Stimulated activated naive CD4-positive, alpha-beta T cell (primary cell): Measurements from ENCODE around the gene JAZF1.

Experiments used
- DNase-seq, 6 experiments: peaks; one replicate each; lab custom pipeline; 2025; lab: John Stamatoyannopoulos, UW

Gene JAZF1

DNA sequence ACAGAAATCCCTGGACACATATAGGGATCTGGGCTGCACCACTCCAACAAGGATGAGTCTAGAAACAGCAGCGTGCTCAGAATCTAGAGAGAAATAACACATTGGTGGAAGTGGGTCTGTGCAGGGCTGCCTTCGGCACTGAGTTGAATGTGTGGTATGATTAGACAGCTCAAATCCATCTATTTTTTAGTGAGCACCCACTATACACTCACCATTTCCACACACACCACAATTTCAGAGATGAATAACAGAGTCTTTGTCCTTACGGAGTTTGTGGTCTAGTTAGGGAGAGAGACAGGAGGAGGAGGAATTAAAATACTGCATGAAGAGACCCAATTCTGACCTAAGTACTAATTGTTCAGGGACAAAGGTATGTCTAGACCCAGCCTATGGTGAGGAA is 44.2 kb downstream of the JAZF1 start:
- no peak for DNase-seq

DNA sequence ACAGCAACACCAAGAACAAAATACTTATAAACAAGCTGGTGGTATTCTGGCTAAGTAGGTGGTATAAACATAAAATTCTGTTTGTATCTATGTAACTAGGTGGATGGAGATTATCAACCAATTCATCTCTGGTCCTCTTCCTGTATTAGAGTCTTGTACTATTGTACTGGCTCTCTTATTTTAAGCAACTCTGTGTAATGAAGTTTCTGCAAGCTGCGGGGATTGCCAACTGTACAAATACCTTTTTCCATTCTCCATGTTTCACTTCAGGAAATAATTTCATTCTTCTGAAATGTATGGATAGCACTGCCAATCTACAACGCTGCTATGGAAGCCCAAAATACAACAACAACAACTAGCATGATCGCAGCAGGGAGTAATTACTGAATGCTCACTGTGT is 44.8 kb downstream of the JAZF1 start:
- DNase-seq: no peak

DNA sequence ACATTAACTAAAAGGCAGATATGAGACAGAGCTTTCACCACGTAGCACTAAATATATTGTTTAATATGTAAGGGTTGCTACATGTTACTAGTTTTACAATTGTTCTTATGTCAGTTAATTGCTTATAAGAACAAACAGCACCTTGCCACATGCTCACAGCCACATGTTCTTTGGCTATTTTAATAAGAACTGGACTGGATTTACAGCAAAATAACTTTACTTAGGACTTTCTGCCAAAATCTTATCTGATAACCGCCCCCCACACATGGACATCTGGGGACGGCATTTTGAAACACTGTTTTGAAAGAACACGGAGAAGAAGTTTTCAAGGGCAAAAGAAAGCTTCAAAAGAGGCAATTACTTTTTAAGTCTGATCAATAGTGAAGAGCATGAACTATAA is 45.3 kb downstream of the JAZF1 start:
- no peak for DNase-seq

DNA sequence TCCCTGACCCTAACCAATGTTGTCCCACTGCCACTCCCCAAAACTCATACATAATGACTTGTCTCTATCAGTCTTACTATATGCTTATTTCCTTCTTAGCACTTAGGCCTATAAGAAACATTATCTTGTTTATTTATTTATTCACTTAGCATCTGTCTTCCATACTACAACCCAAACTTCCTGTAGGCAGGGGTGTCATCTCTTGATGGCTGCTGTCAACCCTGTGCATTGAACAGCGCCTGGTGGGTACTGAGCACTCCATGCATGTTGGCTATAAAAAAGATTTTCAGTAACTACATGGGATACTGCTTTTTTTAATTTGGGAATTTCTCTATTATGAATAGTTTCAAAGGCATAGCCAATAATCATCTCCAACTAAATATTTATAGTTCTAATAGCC is 46.7 kb downstream of the JAZF1 start:
- no peak for DNase-seq

DNA sequence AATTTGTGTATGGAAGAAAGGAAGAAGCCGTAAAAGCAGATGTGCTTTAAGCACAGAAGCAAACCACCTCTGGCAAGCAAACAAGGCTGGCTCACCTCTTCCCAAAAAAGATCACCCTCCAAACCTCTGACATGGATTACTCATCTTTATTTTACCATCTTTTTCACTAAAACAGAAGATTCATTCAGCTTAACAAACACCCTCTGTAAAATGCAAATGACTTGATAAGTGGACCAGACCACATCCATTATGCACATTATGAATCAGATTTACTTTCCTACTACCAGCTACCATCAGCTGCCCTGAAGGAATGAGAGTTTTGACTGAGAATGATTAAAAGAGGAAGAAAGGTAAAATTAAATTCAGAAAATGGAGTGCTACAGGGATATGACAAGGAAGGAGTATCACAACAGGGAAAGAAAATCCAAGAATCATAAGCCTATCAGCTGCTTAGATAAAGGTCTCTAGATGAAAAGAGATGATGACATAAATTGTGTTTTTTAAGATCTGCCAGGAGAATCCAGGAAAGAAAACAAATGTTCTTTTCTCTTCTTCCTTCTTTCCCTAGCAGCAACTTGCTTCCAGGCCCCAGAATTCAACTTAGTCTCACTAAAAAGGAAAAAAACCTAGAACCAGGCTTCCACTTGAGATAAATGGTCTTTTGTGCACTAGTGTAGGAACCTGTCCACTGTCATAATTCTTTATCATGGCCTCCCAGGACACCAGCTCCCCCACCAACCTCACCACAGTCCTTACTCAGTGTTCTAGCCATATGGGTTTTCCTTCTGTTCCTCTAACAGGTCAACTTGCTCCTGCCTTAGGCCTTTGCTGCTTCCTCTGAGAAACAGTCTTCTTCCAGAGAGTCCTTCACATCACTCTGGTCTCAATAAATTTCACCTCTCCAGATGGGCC is 47.4 kb downstream of the JAZF1 start:
- no peak for DNase-seq

DNA sequence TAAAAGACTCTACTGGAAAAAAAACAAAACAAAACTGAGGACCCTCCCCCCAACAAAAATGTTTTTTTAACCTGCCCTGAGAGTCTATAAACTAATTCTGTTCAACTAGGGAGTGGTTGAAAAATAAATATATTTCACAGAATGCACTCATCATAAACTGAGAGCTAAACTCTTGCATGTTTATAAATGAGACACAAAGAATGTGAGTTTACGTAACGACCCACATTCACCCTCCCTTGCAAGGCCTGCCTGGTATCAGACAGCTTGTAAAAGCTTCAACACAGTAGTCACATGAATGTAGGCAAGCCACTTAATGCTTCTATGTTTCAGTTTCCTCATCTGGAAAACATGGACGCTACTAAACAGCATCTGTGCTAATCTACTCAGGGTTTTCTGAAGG is 50.3 kb downstream of the JAZF1 start:
- DNase-seq: no peak

DNA sequence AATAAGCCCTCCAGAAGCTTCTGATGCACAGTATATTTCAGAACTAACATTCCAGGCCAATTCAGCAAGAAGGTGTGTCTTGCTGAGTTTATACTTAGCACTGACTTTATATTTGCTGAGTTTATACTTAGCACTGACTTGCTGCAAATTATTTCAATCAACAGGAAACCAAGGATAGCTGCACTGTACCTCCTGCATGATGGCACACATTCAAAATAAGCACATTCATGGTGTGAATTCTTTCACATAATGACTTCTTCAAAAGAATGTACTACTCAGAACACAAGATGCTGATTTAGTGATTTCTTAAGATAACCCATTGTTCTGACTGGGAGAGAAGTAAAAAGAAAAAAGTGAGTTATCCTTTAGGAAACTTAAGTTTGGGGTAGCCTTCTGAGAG is 52.0 kb downstream of the JAZF1 start:
- no peak for DNase-seq

DNA sequence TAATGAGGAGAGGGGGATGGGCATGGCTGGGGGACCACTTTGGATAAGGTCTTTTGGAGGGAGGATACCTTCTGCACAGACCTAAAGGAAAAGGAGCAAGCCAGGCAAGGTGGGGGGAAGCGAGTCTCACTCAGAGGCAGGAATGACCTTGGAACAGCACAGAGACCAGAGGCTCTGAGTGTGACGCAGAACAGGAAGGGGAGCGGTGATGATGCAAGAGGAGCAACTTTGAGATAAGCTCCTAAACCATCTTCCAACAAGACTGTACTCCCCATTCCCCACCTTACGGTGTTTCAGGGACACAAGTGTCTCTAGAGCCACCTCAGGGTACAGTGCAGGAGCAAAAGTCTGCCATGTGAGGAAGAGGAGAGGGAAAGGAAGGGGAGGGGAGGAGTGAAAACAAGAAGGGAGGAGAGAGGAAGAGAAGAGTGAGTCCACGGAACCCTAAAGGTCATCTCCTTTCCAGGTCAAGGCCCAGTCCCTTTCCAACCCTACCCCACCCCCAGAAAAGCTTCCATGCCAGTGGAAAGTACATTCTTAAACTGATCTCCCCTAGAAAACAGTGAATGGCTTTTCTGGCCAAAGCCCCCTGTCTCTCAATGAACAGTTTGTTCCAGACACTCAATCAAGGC is 54.1 kb downstream of the JAZF1 start:
- DNase-seq: no peak

DNA sequence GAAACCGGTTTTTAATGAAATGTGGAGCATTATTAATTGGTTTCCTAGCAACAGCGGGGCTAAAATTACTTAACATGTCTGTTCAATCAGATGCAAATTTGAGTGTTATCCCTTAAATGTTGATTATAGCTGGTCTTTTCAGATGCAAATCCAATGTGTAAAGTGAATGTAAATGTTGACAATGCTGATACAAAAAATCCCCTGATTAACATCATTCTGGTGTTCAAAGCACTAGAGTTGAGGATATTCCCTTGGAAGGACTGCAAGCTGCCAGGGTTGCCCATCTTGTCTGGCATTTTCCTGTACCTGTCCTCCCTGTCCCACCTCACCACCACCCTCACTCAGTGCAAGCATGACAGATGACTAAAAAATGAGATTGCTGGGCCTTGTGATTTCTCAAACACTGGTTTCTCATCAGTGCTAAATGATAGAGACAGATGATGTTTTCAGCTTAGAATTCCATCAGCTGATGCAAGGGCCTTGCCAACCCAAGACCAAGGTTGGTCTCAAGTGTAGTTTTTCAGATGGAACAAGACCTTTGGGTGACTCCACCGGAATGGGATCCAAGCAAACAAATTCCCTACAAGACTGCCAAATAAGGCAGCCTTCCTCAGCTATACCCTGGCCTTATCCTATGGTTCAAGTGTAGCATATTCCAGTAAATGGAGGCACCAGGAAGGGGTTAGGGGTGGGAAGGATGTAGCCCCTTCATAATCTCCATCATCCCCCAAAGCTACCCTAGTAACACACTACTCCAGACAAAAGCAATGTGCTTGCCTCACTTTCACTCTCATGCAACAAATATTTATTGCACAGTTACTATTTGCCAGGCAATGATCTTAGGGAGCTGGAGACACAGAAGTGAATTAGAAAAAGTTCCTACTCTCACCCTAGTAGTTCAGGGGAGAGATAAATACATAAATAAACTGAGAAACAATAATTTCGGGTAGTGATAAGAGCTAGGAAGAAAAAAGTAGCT is 54.9 kb downstream of the JAZF1 start:
- DNase-seq: no peak

DNA sequence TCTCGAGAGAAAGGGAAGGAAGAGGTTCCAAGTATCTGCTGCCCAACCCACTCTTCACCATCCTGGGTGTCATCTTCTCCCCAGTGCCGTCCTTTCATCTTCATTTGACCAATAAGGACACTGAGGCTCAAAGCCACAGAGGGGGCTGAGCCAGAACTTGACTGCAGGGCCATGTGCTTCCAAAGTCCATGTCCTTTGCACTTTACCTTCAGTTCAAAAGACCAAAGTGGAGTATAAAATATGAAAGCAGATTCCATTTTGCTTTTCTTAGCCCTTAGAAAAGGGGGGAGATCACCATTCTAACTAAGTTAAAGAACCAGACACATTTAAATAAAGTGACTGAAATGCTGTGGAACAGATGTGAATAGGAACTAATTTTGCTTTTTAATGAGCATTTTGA is 56.2 kb downstream of the JAZF1 start:
- DNase-seq: no peak

DNA sequence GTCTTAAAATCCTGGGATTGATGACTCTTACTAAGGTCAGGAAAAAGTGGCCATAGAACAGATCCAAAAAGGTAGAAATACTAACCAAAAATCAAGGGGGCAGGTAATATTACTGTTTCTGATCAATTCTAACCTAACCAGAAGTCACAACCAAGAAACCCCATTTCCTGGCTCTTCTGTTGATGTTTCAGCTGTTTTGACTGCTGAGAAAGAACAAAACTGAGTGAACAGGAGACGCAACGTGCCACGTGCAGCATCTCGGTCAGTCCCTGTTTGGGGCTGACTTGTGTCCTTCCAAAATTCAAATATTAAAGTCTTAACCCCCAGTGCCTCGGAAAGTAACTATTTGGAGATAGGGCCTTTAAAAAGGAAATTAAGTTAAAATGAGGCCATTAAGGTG is 56.8 kb downstream of the JAZF1 start:
- DNase-seq: peak in 1 of 6 experiments; percentile 4

DNA sequence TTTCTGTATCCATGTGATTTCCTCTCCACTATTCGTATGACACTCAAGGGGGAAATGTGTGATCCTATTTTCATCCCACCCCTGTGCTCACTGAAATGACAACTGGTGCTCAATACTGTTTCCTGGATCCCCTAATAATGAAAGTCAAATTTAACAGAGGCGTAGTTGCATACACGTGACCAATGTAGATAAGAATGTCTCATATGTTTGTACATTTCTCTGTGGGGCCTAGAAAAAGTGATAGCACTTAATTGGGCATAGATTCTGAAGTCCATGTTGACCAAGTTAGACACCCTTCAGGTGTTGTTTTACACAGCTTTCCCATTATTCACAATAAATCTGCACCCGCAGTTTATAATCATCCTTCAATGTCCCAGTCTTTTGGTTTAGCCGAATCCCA is 59.1 kb downstream of the JAZF1 start:
- no peak for DNase-seq

DNA sequence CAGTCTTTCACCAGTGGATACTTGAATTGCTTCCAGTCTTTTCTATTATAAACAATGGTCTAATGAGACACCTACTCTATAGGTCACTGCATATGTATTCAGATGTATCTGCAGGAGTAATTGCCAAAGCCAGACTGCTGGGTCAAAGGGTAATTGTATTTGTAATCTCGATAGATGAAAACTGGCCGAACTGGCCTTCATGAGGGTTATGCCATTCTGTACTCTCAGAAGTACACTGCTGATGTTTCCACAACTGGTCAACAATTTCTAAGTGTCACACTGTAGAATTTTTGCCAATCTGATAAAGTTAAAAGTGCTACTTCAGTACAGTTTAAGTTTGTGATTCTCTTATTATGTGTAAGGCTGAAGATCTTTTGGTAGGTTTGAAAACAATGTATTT is 64.6 kb downstream of the JAZF1 start:
- no peak for DNase-seq

DNA sequence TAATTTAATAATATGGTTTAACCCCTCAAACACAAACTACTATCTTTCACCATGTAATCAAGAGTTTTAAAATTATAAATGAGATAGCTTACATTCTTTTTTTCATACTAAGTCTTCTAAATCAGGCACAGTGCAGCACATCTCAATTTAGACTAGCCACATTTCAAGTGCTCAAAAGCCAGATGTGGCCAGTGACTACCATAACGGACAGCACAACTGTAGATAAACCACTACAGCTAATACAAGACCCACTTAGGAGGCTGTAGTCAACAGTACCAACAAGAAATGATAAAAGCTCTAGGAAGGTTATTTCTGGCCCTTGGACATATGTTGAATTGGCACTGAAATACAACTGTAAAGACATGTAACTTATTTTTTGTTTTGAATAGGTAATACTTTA is 65.3 kb downstream of the JAZF1 start:
- DNase-seq: no peak

DNA sequence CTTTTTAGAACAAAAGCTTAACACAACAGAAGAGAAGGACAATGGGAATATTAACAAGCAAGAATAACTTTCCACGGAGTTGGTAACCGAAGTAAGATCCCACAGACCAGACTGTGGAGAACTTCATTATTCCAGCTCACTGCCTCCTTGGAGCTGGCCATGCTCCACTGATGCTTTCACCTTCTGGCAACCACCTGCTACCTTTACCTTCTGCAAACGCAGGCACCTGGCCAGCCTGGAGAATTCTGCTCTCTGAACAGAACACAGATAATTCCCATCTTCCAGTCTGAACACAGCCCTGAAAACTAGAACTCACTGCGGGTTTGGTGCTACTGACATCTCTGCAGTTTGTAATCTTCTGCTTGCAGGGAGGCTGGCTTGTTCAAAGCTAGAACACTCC is 66.5 kb downstream of the JAZF1 start:
- no peak for DNase-seq

DNA sequence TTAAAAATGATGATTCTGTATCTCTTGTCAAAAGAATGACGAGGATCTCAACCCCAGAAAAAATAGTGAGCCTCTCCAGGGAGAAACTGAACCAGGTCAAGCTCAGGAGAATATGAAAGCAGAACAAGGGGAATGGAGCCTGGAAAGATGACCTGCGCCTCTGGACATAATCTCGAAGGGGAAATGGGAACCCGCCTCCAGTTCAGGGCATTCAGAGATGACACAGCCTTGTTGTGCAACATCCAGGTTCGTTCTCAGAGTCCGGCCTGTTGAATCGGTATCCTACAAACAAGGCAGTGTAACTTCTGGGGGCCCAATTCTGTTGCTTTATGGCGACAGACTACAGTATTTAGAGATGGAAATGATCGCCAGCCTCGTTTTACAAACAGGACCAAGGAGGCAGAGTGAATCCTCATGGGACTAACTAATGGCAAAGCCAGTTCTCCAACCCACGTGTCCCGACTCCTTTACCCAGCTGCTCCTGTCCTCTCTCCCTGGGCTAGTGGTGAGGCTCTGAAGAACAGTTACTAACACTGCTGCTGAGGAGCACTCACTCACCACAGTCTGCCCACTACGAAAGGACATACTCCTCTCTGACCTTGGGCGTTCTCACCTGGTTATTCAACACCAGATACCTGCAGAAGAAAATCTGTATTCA is 67.6 kb downstream of the JAZF1 start:
- DNase-seq: no peak

DNA sequence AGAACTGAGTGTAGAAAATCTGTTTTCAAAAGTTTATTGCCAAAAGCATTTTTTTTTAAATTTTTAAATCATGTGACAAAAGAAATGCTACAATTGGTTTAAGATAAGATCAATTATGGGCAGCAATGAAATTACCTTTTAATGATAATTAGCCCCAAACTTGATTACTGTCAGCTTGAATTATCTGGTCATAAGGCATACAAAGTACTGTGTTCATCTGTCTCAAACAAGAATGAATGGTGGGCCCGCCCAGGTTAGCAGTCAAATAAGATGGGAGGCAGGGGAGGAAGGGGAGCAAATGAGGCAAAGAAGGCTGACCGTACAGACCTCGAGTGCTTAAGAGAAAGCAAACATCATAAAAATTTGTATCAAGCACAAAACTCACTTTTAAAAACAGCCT is 68.1 kb downstream of the JAZF1 start:
- no peak for DNase-seq

DNA sequence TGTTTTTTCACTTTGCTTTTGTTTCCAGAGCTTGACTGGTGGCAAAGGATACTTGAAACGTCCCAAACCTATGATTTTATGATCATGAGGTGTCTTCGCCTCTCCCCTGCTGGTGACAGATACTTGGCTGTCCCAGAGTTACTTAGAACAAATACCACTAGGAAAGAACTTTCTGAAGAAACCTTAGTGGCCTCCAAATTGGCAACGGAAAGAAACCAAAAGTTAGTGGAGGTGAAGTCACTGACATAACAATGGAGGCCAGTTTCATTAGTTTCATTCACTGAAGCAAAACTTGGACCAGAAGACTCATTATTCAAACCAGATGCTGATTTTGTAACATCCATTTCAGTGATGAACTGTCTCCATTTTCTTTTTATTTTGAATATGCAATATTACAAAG is 68.6 kb downstream of the JAZF1 start:
- DNase-seq: no peak

DNA sequence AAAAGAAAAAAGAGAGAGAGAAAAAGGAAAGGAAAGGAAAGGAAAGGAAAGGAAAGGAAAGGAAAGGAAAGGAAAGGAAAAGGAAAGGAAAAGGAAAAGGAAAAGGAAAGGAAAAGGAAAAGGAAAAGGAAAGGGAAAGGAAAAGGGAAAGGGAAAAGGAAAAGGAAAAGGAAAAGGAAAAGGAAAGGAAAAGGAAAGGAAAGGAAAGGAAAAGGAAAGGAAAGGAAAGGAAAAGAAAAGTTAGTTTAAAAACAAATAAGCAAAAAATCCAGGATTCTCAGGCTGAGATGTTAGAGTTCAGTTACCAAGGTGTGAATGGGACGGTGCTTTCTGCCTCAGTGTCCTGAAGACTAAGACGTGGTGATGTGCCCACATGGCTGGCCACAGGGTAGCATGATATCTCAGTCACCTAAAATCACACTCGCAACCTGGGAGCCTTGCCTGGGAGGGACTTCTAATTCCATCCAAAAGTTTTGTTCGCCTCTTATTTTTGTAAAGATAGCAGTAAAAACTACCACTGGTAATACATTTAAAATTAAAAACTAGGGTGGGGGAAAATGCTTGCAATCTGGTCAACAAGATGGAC is 70.1 kb downstream of the JAZF1 start:
- DNase-seq: no peak

DNA sequence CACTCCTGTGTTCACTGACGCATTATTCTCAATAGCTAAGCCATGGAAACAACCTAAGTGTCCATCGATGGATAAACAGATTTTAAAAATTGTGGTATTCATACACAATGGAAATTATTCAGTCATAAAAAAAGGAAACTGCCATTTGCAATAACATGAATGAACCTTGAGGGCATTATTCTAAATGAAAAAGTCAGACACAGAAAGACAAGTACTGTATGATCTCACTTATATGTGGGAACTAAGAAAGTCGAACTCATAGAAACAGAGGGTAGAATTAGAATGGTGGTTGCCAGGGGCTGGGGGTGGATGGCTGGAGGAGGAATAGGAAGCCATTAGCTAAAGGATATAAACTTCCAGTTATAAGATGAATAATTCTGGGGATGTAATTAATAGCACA is 71.8 kb downstream of the JAZF1 start:
- DNase-seq: no peak

DNA sequence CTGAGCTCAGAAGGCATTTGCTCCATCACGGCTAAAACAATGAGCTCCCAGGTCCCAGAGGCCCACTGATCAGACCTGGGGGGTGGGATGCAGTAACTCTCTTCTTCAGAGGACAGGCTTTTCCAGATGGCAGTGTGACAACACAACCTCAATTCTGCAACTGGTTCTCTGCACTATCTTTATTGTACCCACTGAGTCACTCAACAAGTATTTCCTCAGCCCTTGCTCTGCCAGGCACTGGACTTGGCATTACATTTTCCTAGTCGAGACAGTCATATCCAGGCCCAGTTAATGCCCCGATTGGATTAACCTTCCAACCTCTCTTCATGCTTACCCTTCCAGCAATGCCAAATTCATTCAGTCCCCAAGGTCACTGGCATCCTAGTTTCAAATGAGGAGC is 72.6 kb downstream of the JAZF1 start:
- DNase-seq: no peak
